Osteoblast (primary cell): Measurements from ENCODE around the gene SARDH. TPM values are rescaled to one million over a fixed set of nuclear protein-coding genes. Genes with fewer than 3 reads are reported as not detected.

Source experiments
- DNase-seq: peaks from one replicate; pipeline ENCODE4 v3.0.0; 2011; ENCODE audit warnings: low spot score, mixed read lengths; ENCODE audit not compliant: insufficient read length; ENCODE audit errors: missing footprints
- H2AFZ ChIP-seq: 2 replicates; pipeline ENCODE4 v1.6.0; 2011; ENCODE audit warnings: mild to moderate bottlenecking, low read length
- H3K27ac ChIP-seq: 2 replicates; pipeline ENCODE4 v1.5.1; 2011; ENCODE audit warnings: mild to moderate bottlenecking, low read depth, low read length, moderate library complexity
- H3K27me3 ChIP-seq: 2 replicates; pipeline ENCODE4 v1.6.0; 2012; ENCODE audit warnings: mild to moderate bottlenecking, control low read depth, inconsistent platforms, low read length, moderate library complexity; ENCODE audit not compliant: insufficient read depth
- H3K36me3 ChIP-seq: 2 replicates; pipeline ENCODE4 v1.5.1; 2011; ENCODE audit warnings: mild to moderate bottlenecking, low read length, control low read depth, moderate library complexity; ENCODE audit not compliant: insufficient read depth
- H3K4me1 ChIP-seq: 2 replicates; pipeline ENCODE4 v1.5.1; 2011; ENCODE audit warnings: mild to moderate bottlenecking, low read length, control low read depth, moderate library complexity; ENCODE audit not compliant: insufficient read depth
- H3K4me2 ChIP-seq: 2 replicates; pipeline ENCODE4 v1.6.0; 2011; ENCODE audit warnings: mild to moderate bottlenecking, low read length; ENCODE audit not compliant: insufficient read depth
- H3K4me3 ChIP-seq: fragments of 200-600 bp; sonication (generic); 3 replicates; pipeline ENCODE4 v1.5.1; 2012; ENCODE audit warnings: mild to moderate bottlenecking, low read length, inconsistent platforms; ENCODE audit not compliant: insufficient read depth
- H3K79me2 ChIP-seq: 2 replicates; pipeline ENCODE4 v1.6.0; 2012; ENCODE audit warnings: mild to moderate bottlenecking, low read length, control low read depth, inconsistent platforms; ENCODE audit not compliant: insufficient read depth
- H3K9me3 ChIP-seq: 2 replicates; pipeline ENCODE4 v1.5.1; 2011; ENCODE audit warnings: low read depth, low read length, control low read depth
- H4K20me1 ChIP-seq: 2 replicates; pipeline ENCODE4 v1.6.0; 2012; ENCODE audit warnings: mild to moderate bottlenecking, low read length, control low read depth; ENCODE audit not compliant: insufficient read depth
- total RNA-seq: library from RNA; depleted of rRNA; stranded (reverse); fragments of >200 nt; gene quantifications from 2 replicates; pipeline ENCODE4 v1.2.3, GENCODE V29; 2012
- TF ChIP-seq, protein P1 (sequence below): IDR thresholded peaks from 2 replicates; pipeline ENCODE4 v1.5.1; 2011; ENCODE audit warnings: mild to moderate bottlenecking, low read depth, low read length, moderate library complexity; ENCODE audit errors: extremely low read depth

SARDH gene
- total RNA-seq, 1 donor, result 5.4 TPM

DNA sequence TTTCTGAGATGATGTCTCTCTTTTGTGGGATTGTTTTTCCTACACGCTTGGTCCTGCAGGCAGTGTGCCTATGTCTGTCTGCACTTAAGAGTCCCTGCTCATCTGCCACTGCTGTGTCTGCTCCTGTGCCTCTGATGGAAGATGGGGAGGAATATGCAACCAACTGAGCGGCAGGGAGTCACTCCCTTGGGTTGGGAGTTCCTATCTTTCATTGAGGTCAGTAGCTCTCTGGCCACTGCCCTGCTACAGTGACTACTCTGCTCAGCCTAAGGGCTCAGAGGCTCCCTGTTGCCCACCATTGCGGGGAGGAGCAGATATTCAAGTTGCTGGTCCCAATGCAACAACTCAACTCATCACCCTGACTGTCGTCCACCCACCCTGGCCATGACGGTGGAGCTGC is 115.6 kb downstream of the SARDH start:
- H3K4me3 ChIP-seq, result no peak overlapping the region

GRCh38 chr9:133621725-133622267 is 116.4 kb downstream of the SARDH start:
- Histone ChIP-seq H3K79me2 (no peaks in the 10 kb centered on the region), H3K9me3 (no peaks in the 10 kb centered on the region), H3K27me3 (peaks cover 35% of the 10 kb centered on the region), H3K4me1 (no peaks in the 10 kb centered on the region), H3K36me3 (no peaks in the 10 kb centered on the region), H2AFZ (no peak overlapping the region), H3K4me3 (no peak overlapping the region), H3K27ac (no peak overlapping the region), H3K4me2 (no peak overlapping the region), H4K20me1 (no peaks in the 10 kb centered on the region)
- no peak for DNase-seq
- TF ChIP-seq, protein P1, sequence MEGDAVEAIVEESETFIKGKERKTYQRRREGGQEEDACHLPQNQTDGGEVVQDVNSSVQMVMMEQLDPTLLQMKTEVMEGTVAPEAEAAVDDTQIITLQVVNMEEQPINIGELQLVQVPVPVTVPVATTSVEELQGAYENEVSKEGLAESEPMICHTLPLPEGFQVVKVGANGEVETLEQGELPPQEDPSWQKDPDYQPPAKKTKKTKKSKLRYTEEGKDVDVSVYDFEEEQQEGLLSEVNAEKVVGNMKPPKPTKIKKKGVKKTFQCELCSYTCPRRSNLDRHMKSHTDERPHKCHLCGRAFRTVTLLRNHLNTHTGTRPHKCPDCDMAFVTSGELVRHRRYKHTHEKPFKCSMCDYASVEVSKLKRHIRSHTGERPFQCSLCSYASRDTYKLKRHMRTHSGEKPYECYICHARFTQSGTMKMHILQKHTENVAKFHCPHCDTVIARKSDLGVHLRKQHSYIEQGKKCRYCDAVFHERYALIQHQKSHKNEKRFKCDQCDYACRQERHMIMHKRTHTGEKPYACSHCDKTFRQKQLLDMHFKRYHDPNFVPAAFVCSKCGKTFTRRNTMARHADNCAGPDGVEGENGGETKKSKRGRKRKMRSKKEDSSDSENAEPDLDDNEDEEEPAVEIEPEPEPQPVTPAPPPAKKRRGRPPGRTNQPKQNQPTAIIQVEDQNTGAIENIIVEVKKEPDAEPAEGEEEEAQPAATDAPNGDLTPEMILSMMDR, result no peak

More for the DNA sequence above, 115.6 kb downstream of the SARDH start:
- Histone ChIP-seq H3K27ac (no peak overlapping the region), H3K4me1 (no peaks in the 10 kb centered on the region), H3K79me2 (no peaks in the 10 kb centered on the region), H2AFZ (no peak overlapping the region), H3K9me3 (no peaks in the 10 kb centered on the region), H4K20me1 (no peaks in the 10 kb centered on the region), H3K27me3 (peaks cover 30% of the 10 kb centered on the region), H3K36me3 (no peaks in the 10 kb centered on the region), H3K4me2 (no peak overlapping the region)
- TF ChIP-seq, protein P1, result no peak
- peak; percentile 66 for DNase-seq

GRCh38 chr9:133619791-133620190 is 118.4 kb downstream of the SARDH start:
- Histone ChIP-seq H3K36me3 (no peaks in the 10 kb centered on the region), H3K4me2 (no peak overlapping the region), H3K27ac (no peak overlapping the region), H3K27me3 (peaks cover 48% of the 10 kb centered on the region), H3K4me3 (no peak overlapping the region), H3K79me2 (no peaks in the 10 kb centered on the region), H3K9me3 (no peaks in the 10 kb centered on the region), H2AFZ (no peak overlapping the region), H4K20me1 (no peaks in the 10 kb centered on the region), H3K4me1 (no peaks in the 10 kb centered on the region)
- DNase-seq, result peak; percentile 17
- TF ChIP-seq, protein P1, result no peak

DNA sequence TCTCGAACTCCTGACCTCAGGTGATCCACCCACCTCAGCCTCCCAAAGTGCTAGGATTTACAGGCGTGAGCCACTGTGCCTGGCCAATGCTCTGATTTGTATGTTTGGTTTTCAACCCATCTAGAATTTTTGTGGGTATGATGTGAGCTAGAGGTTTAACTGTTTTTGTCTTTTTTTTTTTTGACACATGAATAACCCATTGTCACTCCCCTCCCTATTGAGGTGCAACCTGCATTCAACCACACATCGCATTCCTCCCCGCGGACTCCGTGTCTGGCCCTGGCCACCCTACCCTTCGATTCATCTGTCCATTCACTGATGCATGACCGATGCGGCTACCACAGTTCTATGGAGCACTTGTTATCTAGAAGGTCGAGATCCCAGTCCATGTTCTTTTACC is 119.4 kb downstream of the SARDH start:
- Histone ChIP-seq H3K4me1 (no peaks in the 10 kb centered on the region), H3K36me3 (no peaks in the 10 kb centered on the region), H4K20me1 (no peaks in the 10 kb centered on the region), H3K27ac (no peak overlapping the region), H3K27me3 (peaks cover 58% of the 10 kb centered on the region), H3K4me3 (no peak overlapping the region), H3K4me2 (no peak overlapping the region), H3K9me3 (no peaks in the 10 kb centered on the region), H2AFZ (no peak overlapping the region), H3K79me2 (no peaks in the 10 kb centered on the region)
- TF ChIP-seq, protein P1, result no peak
- no peak for DNase-seq
